IMR-90 (cell line): ENCODE data around the gene FAM228B. TPM values are rescaled to one million over a fixed set of nuclear protein-coding genes. Genes with fewer than 3 reads are reported as not detected.

Source experiments
- ATAC-seq: fragments of 200-7000 bp; cut with Tn5 transposase; 2 replicates; pipeline ENCODE4 v1.9.1; 2020; ENCODE audit warnings: low read depth, mild to moderate bottlenecking, moderate library complexity
- BruUV-seq: library from RNA; stranded (reverse); fragments of 400-500 nt; replicated peaks from 2 replicates; lab custom pipeline; 2021; lab: Mats Ljungman, UMichigan
- CTCF ChIA-PET: fragments of 300-600 bp; formaldehyde crosslinking; extraction: SDS; loops from one replicate; lab custom pipeline; 2021; ENCODE audit warnings: antibody characterized with exemption; lab: Yijun Ruan, JAX
- POLR2A ChIA-PET: fragments of 300-600 bp; sonication (Branson Sonifier 250); formaldehyde crosslinking; loops from one replicate; lab custom pipeline; 2022; ENCODE audit warnings: antibody characterized with exemption; ENCODE audit not compliant: unreplicated experiment; lab: Charles Lee
- DNase-seq: peaks from one replicate; pipeline ENCODE4 v3.0.0; 2013
- H2AFZ ChIP-seq: replicated peaks from 2 replicates; pipeline ENCODE3; 2013; ENCODE audit warnings: low read length, mild to moderate bottlenecking; ENCODE audit not compliant: poor library complexity
- H2AK5ac ChIP-seq: 2 replicates; pipeline ENCODE4 v1.6.1; 2013; ENCODE audit warnings: low read depth, low read length, inconsistent platforms
- H2AK9ac ChIP-seq: replicated peaks from 2 replicates; pipeline ENCODE3; 2013; ENCODE audit warnings: mild to moderate bottlenecking, low read depth, low read length, moderate library complexity; ENCODE audit not compliant: poor library complexity
- H2BK120ac ChIP-seq: 2 replicates; pipeline ENCODE4 v1.6.1; 2013; ENCODE audit warnings: low read depth, low read length, inconsistent platforms
- H2BK15ac ChIP-seq: 3 replicates; pipeline ENCODE4 v1.6.1; 2013; ENCODE audit warnings: low read depth, low read length, inconsistent platforms
- H2BK20ac ChIP-seq: 2 replicates; pipeline ENCODE4 v1.6.1; 2013; ENCODE audit warnings: low read depth, mild to moderate bottlenecking, inconsistent platforms, low read length, moderate library complexity
- H2BK5ac ChIP-seq: 2 replicates; pipeline ENCODE4 v1.6.1; 2013; ENCODE audit warnings: mild to moderate bottlenecking, low read depth, low read length, inconsistent platforms; ENCODE audit not compliant: poor library complexity, severe bottlenecking
- H3K14ac ChIP-seq: replicated peaks from 2 replicates; pipeline ENCODE4 v1.6.1; 2013; ENCODE audit warnings: low read depth, low read length, inconsistent platforms
- H3K18ac ChIP-seq: 2 replicates; pipeline ENCODE4 v1.6.1; 2013; ENCODE audit warnings: low read depth, low read length, control low read depth
- H3K23ac ChIP-seq: 2 replicates; pipeline ENCODE4 v1.6.1; 2013; ENCODE audit warnings: low read depth, low read length, inconsistent platforms
- H3K27ac ChIP-seq: 2 replicates; pipeline ENCODE4 v1.5.1; 2013; ENCODE audit warnings: mild to moderate bottlenecking, control low read depth, low read length; ENCODE audit not compliant: insufficient read depth
- H3K27me3 ChIP-seq: 2 replicates; pipeline ENCODE4 v1.6.1; 2013; ENCODE audit warnings: low read length; ENCODE audit not compliant: control insufficient read depth, insufficient read depth
- H3K36me3 ChIP-seq: 2 replicates; pipeline ENCODE4 v1.6.1; 2013; ENCODE audit warnings: low read length, mixed read lengths; ENCODE audit not compliant: control insufficient read depth, insufficient read depth
- H3K4ac ChIP-seq: 2 replicates; pipeline ENCODE4 v1.6.1; 2013; ENCODE audit warnings: low read depth, low read length, inconsistent platforms
- H3K4me1 ChIP-seq: 2 replicates; pipeline ENCODE4 v1.6.1; 2013; ENCODE audit warnings: low read length, mixed read lengths; ENCODE audit not compliant: control insufficient read depth, insufficient read depth
- H3K4me2 ChIP-seq: 2 replicates; pipeline ENCODE4 v1.6.1; 2013; ENCODE audit warnings: low read depth, mild to moderate bottlenecking, control low read depth, low read length, moderate library complexity
- H3K4me3 ChIP-seq: 2 replicates; pipeline ENCODE4 v1.5.1; 2013; ENCODE audit warnings: low read depth, mild to moderate bottlenecking, control low read depth, low read length, moderate library complexity; ENCODE audit not compliant: insufficient read depth
- H3K56ac ChIP-seq: 2 replicates; pipeline ENCODE4 v1.6.1; 2013; ENCODE audit warnings: low read length, inconsistent platforms; ENCODE audit not compliant: insufficient read depth; ENCODE audit errors: extremely low read depth
- H3K79me1 ChIP-seq, 2 experiments: 2 replicates each; pipeline ENCODE4 v1.6.1; 2013; ENCODE audit warnings: low read length in 2 of 2, inconsistent platforms in 1 of 2, low read depth in 1 of 2
- H3K9ac ChIP-seq: 2 replicates; pipeline ENCODE4 v1.6.1; 2013; ENCODE audit warnings: low read depth, low read length, control low read depth
- H3K9me1 ChIP-seq: 2 replicates; pipeline ENCODE4 v1.6.1; 2013; ENCODE audit warnings: low read length, inconsistent platforms; ENCODE audit not compliant: insufficient read depth
- H3K9me3 ChIP-seq: 2 replicates; pipeline ENCODE4 v1.6.1; 2013; ENCODE audit warnings: low read length; ENCODE audit not compliant: control insufficient read depth, insufficient read depth
- H4K20me1 ChIP-seq: 2 replicates; pipeline ENCODE4 v1.6.1; 2013; ENCODE audit warnings: low read length, inconsistent platforms; ENCODE audit not compliant: insufficient read depth
- H4K5ac ChIP-seq: 2 replicates; pipeline ENCODE4 v1.6.1; 2013; ENCODE audit warnings: mild to moderate bottlenecking, low read depth, low read length, control low read depth
- H4K8ac ChIP-seq, 2 experiments: 2 replicates each; pipeline ENCODE4 v1.6.1; 2013; ENCODE audit warnings: low read depth in 2 of 2, low read length in 2 of 2, control low read depth in 1 of 2, inconsistent platforms in 1 of 2
- H4K91ac ChIP-seq: 2 replicates; pipeline ENCODE4 v1.6.1; 2013; ENCODE audit warnings: low read depth, low read length, inconsistent platforms; ENCODE audit not compliant: insufficient read depth
- BHLHE40 ChIP-seq: fragments of 150-350 bp; IDR thresholded peaks from 2 replicates; pipeline ENCODE4 v1.6.1; 2016; ENCODE audit warnings: mild to moderate bottlenecking, low read depth, low read length
- CEBPB ChIP-seq: IDR thresholded peaks from 2 replicates; pipeline ENCODE4 v1.6.1; 2012; ENCODE audit warnings: low read depth, low read length, improper control_type of control experiment
- CHD1 ChIP-seq: IDR thresholded peaks from 2 replicates; pipeline ENCODE4 v1.6.1; 2012; ENCODE audit warnings: low read depth, low read length, improper control_type of control experiment
- ELK1 ChIP-seq: fragments of 150-350 bp; IDR thresholded peaks from 2 replicates; pipeline ENCODE4 v1.6.1; 2016; ENCODE audit warnings: low read depth, mild to moderate bottlenecking, low read length, moderate library complexity, borderline replicate concordance
- MAFK ChIP-seq: IDR thresholded peaks from 2 replicates; pipeline ENCODE4 v1.6.1; 2012; ENCODE audit warnings: low read depth, low read length, improper control_type of control experiment
- MAZ ChIP-seq: IDR thresholded peaks from 2 replicates; pipeline ENCODE4 v1.6.1; 2012; ENCODE audit warnings: low read depth, mild to moderate bottlenecking, low read length, improper control_type of control experiment, moderate library complexity, borderline replicate concordance
- MXI1 ChIP-seq: IDR thresholded peaks from 2 replicates; pipeline ENCODE4 v1.6.1; 2012; ENCODE audit warnings: low read depth, mild to moderate bottlenecking, low read length, moderate library complexity, borderline replicate concordance
- NFE2L2 ChIP-seq: fragments of 150-350 bp; IDR thresholded peaks from 2 replicates; pipeline ENCODE4 v1.6.1; 2016; ENCODE audit warnings: low read depth, mild to moderate bottlenecking, low read length
- POLR2A ChIP-seq: IDR thresholded peaks from 2 replicates; pipeline ENCODE4 v1.6.1; 2012; ENCODE audit warnings: mild to moderate bottlenecking, low read depth, low read length
- RAD21 ChIP-seq: IDR thresholded peaks from 2 replicates; pipeline ENCODE4 v1.6.1; 2012; ENCODE audit warnings: low read length, improper control_type of control experiment
- RFX5 ChIP-seq: IDR thresholded peaks from 2 replicates; pipeline ENCODE4 v1.8.0; 2012; ENCODE audit warnings: low read depth, mild to moderate bottlenecking, low read length, moderate library complexity
- SMC3 ChIP-seq: fragments of 150-350 bp; IDR thresholded peaks from 2 replicates; pipeline ENCODE4 v1.6.1; 2016; ENCODE audit warnings: low read depth, mild to moderate bottlenecking, antibody characterized with exemption, low read length, moderate library complexity
- WGBS, 2 experiments: methylation state at CpG; one replicate each; pipeline versions ENCODE4 v1.1.5 to v1.1.7; 2013; ENCODE audit warnings: missing lambda C conversion rate in 2 of 2; ENCODE audit not compliant: insufficient read length in 1 of 2; ENCODE audit errors: extremely low coverage in 2 of 2; 5-methylcytosine and 5-hydroxymethylcytosine counted together
- dilution Hi-C: fragments of 300-500 bp; cut with HindIII; formaldehyde crosslinking; loops from one replicate; pipeline ENCODE4 v1.14.3; 2018; ENCODE audit warnings: low sequenced_read_pairs; ENCODE audit not compliant: unreplicated experiment
- in situ Hi-C: fragments of 300-500 bp; cut with MboI; formaldehyde crosslinking; loops from 3 replicates; pipeline ENCODE4 v1.14.3; 2019; ENCODE audit warnings: low sequenced_read_pairs, inconsistent platforms, mixed read lengths
- intact Hi-C: fragments of 100-400 bp; cut with micrococcal nuclease; formaldehyde crosslinking; loops from 2 replicates; pipeline ENCODE4 v1.10.0; 2022
- polyA plus RNA-seq, 3 experiments: library from polyadenylated mRNA; depleted of rRNA; stranded (reverse); fragments of >200 nt; gene quantifications; 2 replicates each; pipeline ENCODE4 v1.2.3, GENCODE V29; 2012; ENCODE audit warnings: low replicate concordance in 1 of 3
- total RNA-seq: library from RNA; depleted of rRNA; stranded (reverse); fragments of >200 nt; gene quantifications from 2 replicates; pipeline ENCODE4 v1.2.3, GENCODE V29; 2012
- TF ChIP-seq, protein P1 (sequence below): conservative IDR thresholded peaks from 2 replicates; pipeline ENCODE4 v1.5.1; 2012; ENCODE audit warnings: mild to moderate bottlenecking, low read depth, low read length, improper control_type of control experiment
- TF ChIP-seq, protein P2 (sequence below): fragments of 150-350 bp; IDR thresholded peaks from 2 replicates; pipeline ENCODE4 v1.6.1; 2017; ENCODE audit warnings: mild to moderate bottlenecking, antibody characterized with exemption, low read length, low read depth

Gene FAM228B
- total and polyA plus RNA-seq, 2 of the 4 experiments (the other 2 are of a cell fraction), result 2.0 to 2.9 TPM

DNA sequence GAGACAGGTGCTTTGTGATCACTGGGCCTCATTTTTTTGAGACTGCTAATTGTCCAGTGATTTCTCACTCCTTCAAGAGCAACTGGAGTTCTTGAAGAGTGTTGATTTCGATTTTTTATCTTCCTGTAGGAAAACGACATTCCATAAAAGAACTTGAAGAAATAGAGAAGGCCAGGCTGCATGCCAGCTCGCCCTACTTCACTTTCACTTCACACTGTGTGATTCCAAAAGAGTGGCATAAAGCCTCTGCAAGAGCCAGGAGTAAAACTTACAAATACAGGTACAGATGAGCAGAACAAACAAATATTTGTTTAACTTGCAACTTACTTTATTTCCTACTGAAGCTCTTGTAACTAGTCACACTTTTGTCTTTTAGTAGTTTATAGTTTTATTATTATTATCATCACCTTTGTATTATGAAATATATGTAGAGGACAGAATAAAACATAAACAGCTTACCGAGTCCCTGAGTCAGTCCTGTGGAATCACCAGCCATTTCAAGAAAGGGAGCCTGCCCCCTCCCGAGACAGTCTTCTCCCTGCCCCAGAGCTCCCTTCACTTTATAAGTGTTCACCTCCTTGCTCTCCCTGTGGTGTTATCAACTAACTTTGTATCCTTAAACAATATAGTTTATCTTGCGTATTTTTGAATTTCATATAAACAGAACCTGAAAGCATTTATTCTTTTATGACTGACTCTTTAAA, 60.2 kb downstream of the FAM228B start:
- TF ChIP-seq MAFK (no peak), MAZ (no peak), BHLHE40 (no peak), MXI1 (no peak), CHD1 (no peak), POLR2A (no peak), RAD21 (no peak), NFE2L2 (no peak), CEBPB (no peak), RFX5 (no peak), SMC3 (no peak), ELK1 (no peak)
- TF ChIP-seq, protein P1, sequence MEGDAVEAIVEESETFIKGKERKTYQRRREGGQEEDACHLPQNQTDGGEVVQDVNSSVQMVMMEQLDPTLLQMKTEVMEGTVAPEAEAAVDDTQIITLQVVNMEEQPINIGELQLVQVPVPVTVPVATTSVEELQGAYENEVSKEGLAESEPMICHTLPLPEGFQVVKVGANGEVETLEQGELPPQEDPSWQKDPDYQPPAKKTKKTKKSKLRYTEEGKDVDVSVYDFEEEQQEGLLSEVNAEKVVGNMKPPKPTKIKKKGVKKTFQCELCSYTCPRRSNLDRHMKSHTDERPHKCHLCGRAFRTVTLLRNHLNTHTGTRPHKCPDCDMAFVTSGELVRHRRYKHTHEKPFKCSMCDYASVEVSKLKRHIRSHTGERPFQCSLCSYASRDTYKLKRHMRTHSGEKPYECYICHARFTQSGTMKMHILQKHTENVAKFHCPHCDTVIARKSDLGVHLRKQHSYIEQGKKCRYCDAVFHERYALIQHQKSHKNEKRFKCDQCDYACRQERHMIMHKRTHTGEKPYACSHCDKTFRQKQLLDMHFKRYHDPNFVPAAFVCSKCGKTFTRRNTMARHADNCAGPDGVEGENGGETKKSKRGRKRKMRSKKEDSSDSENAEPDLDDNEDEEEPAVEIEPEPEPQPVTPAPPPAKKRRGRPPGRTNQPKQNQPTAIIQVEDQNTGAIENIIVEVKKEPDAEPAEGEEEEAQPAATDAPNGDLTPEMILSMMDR, result no peak
- TF ChIP-seq, protein P2, sequence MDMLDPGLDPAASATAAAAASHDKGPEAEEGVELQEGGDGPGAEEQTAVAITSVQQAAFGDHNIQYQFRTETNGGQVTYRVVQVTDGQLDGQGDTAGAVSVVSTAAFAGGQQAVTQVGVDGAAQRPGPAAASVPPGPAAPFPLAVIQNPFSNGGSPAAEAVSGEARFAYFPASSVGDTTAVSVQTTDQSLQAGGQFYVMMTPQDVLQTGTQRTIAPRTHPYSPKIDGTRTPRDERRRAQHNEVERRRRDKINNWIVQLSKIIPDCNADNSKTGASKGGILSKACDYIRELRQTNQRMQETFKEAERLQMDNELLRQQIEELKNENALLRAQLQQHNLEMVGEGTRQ, result no peak
- Histone ChIP-seq H3K9me1 (no peaks in the 10 kb centered on the region), H4K91ac (no peak overlapping the region), H3K9ac (no peak overlapping the region), H3K4me1 (peaks cover 2% of the 10 kb centered on the region; the same call in 1 of the 2 replicates), H3K18ac (no peak overlapping the region), H3K36me3 (no peaks in the 10 kb centered on the region), H2AFZ (no peak overlapping the region), H2BK15ac (no peak overlapping the region), H4K8ac (no peak overlapping the region), H2AK5ac (no peak overlapping the region), H3K56ac (no peak overlapping the region), H2BK120ac (no peak overlapping the region), H3K4me3 (no peak overlapping the region), H3K27ac (no peak overlapping the region), H3K79me1 (no peaks in the 10 kb centered on the region), H3K4ac (no peak overlapping the region), H4K20me1 (no peaks in the 10 kb centered on the region), H3K27me3 (peaks cover 3% of the 10 kb centered on the region; the same call in 1 of the 2 replicates), H2BK20ac (no peak overlapping the region), H3K14ac (no peak overlapping the region), H3K23ac (no peak overlapping the region), H3K9me3 (0 out of 2 replicates have a peak, but pooled peaks cover 1% of the 10 kb centered on the region), H2BK5ac (no peak overlapping the region), H4K5ac (no peak overlapping the region), H3K4me2 (no peak overlapping the region), H2AK9ac (no peak overlapping the region)
- no CpG with 5 or more reads among the region's 6 CpGs for WGBS, 2 experiments
- in situ Hi-C loops, result no loop called here
- DNase-seq (peak; percentile 28), ATAC-seq (peak; percentile 81)
- ChIA-PET CTCF (interaction anchor here (1.0 kb wide), 1 partner anchor 36 kb away, joined by 3 read pairs; no protein-coding TSS in a partner anchor), POLR2A (no interaction called here)
- BruUV-seq, result no TSS peak
- intact Hi-C loops, result no loop called here
- dilution Hi-C loops, result no loop called here
